Stimulated activated CD4-positive, alpha-beta T cell treated with anti-CD3 and anti-CD28 coated beads, Interleukin-1b, Interleukin-23, amount 100 ng/mL, for 24 hours (primary cell): Measurements from ENCODE around the gene GFRA1.

Source experiments
- DNase-seq, 4 experiments: peaks; one replicate each; pipeline ENCODE4 v3.0.0-alpha.2; 2020; ENCODE audit warnings: low read depth in 4 of 4, low spot score in 1 of 4

GFRA1 gene

DNA sequence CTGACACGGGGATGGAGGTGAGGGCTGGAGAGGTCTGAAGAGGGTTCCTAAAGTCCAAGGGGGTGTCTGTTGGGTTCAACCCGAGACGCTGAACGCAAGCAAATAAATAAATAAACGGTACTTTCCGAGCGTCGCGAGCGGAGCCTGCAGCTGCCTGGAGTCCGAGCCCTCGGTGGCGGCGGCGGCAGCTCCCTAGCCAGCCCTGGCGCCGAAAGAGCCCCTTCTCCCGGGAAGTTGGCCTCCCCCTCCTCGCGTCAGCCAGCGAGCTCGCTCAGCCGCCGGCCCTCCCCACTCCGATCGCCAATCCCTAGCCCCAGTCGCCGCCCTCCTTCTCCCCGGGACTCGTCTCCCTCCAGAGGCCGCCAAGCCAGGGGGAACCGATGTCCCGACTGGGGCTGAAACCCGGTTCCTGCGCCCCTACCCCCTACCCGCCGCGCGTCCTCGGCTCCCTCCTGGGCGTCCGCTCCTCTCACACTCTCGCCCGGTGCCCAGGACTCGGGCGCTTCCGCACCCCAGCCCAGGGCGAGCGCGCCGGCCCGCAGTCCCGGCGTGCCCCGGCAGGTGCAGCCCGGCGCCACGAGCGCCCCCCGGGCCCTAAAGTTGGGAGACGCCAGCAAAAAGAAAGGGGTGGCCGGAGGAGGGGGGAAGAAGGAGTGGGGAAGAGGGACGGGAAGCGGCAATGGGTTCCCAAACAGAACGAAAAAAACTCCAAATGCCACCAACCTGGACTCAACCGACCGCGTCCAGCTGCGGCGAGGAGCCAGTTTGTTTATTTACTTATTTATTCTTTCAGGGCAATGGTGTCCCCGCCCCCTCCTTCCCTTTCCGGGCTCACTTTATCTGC is at the start of gene GFRA1:
Gene GFRA1 (minus strand): TSS at position 767 of the 844 bp plus-strand sequence. CDS start 1,177 bp downstream, outside the sequence.
- no peak for DNase-seq

GRCh38 chr10:116316503-116316902 is 43.5 kb upstream of the GFRA1 start:
- DNase-seq = no peak

DNA sequence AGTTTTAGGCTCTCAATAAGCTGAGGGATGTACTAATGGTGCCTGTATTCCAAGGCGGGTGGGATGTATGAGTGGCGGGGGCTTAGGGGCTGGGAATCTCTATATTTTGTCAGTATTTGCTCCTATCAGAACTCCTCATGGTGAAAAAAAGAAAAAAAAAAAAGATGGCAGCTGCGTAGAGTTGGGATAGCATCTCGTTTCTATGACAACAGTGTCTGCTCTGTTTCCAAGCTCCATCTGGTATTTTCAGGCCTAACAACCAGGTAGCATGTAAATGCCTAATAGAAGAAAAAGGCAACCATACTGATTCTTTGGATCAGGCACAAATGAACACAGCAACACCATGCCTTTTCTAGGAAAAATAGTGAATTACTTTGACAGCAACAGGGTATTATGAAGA is 39.5 kb upstream of the GFRA1 start:
- no peak for DNase-seq

DNA sequence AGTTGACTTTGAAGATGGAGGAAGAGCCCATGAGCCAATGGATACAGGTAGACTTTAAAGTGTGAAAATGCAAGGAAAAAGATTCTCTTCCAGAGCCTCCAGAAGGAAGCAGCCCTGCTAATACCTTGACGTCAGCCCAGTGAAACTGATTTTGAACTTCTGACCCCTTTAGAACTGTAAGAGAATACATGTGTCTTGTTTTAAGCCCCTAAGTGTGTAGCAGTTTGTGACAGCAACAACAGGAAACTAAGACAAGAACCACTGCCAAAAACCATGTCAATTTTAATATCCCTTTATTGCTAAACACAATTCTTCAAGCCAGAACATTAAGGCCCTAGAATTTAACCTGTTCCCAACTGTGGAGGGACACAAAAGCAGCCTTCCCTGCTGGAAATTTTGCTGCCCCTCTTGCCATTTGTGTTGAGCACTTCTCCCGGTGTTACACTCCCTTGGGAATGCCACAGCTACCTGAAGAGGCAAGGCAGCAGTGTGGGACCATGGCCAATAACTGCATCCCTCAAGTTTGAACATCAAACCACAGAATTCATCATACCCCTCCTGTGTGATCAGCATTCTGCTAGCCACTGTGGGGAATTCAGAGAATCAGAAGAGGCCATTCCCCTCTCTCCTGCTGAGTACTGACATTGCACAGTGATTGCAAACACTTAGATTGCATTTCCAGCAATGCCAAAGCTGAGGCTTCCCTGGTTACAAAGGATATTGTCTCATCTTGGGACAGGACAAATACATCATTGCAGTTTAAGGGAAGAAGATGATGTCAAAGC is 38.9 kb upstream of the GFRA1 start:
- no peak for DNase-seq

- DNase-seq = no peak
These were observed 38.0 kb upstream of the GFRA1 start for GRCh38 chr10:116311016-116311415.

- DNase-seq = no peak
These were observed 34.4 kb upstream of the GFRA1 start for GRCh38 chr10:116307455-116307854.

GRCh38 chr10:116306847-116307246 is 33.8 kb upstream of the GFRA1 start:
- DNase-seq = no peak

GRCh38 chr10:116304923-116305322 is 31.9 kb upstream of the GFRA1 start:
- no peak for DNase-seq

DNA sequence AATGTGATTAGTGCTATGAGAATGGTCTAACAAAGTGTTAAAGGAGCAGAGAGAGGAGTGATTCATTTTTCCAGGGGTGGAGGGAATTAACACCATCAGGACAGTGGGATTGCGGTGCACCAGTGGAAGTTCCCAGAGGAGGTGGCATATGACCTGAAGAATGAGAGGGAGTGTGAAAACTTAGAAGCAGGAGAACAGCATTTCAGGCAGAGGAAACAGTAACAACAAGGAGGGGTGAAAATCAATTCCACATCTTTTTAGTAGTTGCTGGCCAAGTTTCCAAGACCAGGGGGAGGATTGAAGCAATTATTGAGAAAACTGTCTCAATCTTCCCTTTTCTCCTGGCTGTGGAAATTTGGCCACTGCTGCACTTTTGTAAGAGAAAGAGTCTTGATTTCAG is 27.5 kb upstream of the GFRA1 start:
- no peak for DNase-seq

DNA sequence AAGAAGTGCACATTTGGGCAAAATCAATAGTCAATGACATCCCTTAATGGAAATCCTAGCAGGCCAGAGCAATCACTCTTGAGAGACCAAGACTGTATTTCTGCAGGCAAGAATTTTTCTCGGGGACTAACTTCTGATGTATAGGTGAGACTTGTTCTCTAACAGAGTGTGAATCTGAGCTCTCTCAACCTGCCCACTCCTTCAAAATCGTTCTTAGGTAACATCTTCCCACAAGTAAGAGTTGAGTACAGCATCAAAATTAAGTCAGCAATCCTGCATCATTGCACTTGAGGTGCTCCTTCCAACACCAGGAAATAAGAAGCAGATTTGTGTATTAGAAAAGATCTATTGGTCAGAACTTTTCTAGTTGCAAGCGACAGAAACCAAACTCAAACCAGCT is 25.6 kb upstream of the GFRA1 start:
- DNase-seq = no peak

- no peak for DNase-seq
These were observed 23.3 kb upstream of the GFRA1 start for GRCh38 chr10:116296291-116296721.

- DNase-seq = no peak
These were observed 19.5 kb upstream of the GFRA1 start for GRCh38 chr10:116292493-116292892.

- no peak for DNase-seq
These were observed 16.6 kb upstream of the GFRA1 start for GRCh38 chr10:116289652-116290051.

DNA sequence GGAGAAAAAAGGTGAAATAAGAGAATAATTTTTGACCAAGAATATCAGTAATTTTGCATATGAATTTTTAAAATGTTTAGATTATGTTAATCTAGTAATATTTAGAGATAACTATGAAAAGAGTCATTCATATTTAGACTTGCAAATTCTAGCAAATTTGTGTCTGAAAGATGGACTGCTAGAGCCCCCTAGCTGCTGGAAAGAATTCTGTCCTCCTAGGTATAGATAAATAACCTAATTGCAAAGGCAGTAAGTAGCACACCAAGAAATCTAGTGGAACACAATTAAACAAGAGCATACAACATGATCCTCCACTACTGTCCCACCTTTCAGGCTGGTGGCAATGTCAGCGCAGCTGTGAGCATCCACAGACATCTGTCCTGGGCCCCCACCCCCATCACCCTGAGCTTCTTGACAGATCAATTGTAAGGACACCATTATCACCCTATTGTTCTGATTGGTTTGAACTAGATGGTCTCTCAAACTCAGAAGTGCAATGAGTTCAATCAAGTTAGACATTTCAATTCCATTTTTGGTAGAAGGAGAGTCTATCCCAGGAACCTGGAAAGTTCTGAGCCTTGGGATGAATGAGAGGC is 15.0 kb upstream of the GFRA1 start:
- DNase-seq = no peak

GRCh38 chr10:116286626-116287200 is 13.7 kb upstream of the GFRA1 start:
- no peak for DNase-seq

- DNase-seq = no peak
These were observed 8.8 kb upstream of the GFRA1 start for GRCh38 chr10:116281775-116282174.

GRCh38 chr10:116278846-116279245 is 5.8 kb upstream of the GFRA1 start:
- no peak for DNase-seq

DNA sequence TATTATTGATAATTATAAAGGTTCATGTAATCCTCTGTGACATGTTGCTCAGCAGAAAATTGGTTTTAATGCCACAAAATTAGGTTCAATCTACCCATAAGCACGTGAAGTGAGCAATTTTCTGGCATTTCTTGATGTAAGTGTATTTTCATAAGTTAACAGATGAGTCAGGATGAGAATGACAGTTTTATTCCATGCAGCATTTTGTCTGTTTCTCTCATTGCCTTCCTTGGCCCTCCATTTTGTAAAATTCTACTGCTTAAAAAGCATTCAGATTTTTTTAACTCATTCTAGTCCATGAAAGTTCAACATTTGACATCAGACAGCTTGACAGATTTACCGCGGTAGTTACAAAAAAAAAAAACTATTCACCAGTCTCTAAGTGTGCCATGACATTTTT is 4.0 kb upstream of the GFRA1 start:
- no peak for DNase-seq

DNA sequence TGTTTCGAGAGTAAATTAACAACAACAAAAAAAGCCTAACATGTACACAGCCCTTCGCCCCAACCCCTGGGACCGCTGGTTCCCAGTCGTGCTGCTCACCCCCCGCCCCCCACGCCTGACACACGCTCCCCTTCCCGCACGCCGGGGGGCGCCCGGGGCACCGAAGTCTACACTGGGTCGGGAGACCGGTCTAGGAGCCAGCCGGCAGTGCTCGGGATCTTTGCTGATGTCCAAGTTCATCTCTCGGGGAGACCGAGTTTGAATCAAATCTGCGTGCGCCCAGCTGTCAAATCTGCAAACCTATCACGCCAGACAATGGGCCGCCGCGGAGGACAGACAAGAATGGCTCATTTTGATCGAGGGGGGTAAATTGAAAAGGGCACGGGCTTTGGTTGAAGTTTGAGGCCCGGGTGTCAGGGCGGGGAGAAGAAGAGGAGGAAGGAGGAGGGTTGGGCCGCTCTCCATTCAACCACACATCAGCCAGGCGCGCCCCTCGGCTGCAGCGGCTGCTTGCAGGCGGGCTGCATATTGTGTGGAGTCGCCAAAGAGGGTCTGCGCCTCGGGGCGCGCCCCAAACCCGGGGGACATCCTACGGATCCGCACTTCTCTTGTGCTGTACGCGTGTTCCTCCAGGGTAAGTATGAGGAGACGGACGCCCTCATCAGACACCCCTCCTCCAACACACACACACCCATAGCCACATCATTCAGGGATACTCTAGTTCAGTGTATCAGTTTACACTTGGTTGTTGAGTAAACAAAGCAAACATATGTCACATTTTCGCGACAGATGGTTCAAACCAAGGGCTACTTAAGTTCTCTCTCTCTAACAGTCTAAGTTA is 1.3 kb upstream of the GFRA1 start:
- no peak for DNase-seq

DNA sequence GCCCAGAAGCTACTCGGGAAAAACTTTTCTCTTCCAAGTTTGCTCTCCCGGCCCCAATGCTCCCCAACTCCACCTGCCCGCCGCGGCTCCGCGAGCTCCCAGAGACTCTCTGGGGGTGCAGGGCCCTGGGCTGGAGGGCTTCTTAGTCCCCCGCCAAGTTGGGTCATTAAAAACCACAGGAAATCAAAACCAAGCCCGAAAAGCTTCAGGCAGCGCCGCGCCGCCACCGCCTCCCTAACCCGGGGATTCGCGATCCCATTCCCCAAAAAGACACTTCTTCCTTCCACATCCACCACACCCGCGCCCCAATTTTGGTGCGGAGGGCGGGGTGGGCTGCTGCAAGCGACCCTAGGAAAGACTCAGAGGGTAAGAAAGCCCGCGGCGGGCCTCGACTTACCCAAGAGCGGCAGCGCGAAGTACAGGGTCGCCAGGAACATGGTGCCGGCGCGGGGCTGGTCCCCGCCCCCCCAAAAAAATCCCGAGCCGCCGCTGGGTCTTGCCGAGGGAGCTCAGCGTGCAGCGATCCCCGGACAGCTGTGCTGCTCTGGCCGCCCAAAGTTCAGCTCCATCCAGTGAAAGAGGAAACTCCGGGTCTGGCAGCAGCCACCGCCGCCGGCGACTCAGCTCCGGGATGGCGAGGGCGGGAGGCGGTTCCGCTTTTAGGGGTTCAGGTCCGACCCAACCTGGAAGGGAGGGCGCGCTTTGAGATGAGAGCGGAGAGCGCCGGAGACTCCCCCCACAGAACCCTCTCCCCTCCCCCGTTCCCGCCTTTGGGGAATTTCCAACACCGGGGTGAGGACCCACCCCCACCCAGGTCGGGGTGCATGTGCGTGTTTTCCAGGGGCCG is 1.2 kb downstream of the GFRA1 start:
- DNase-seq = no peak
